GM21447 (cell line): Measurements from ENCODE around the gene HP1BP3.

Source experiments
- ATAC-seq: cut with Tn5 transposase; IDR thresholded peaks from one replicate; pipeline ENCODE4 v1.9.1; 2021; ENCODE audit not compliant: unreplicated experiment

The HP1BP3 gene

DNA sequence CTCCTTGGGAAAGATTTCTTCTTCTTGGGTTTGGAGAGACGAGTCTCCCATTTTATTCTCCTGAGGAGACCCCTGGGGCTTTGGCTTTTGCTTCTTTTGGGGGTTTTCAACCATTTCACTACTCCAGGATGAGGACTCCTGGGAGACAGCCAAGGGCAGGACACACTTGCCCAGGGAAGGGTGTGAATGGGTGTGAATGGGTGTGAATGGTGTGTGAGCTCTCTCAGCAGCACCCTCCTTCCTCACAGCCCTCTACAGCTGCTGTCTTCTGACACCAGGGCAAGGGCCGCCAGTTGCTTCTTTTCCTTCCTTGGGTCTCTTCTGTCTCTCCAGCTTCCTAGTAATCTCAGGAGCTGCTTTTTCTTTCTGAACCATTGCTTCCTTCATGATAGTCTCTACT, 93.5 kb downstream of the HP1BP3 start:
- no peak for ATAC-seq
